Prostate gland (tissue), 2 donors: ENCODE results near the gene DISP3. TPM values are rescaled to one million over a fixed set of nuclear protein-coding genes. Genes with fewer than 3 reads are reported as not detected.

Experiments used
- DNase-seq: peaks from one replicate; pipeline ENCODE4 v3.0.0-alpha.2; 2019; ENCODE audit warnings: low spot score
- H3K27ac ChIP-seq, 2 donors: fragments of 200-600 bp; sonication (generic); 2 replicates each; pipeline ENCODE4 v1.5.1; 2017 to 2019
- H3K27me3 ChIP-seq: fragments of 200-600 bp; sonication (generic); replicated peaks from 2 replicates; pipeline ENCODE4 v1.5.1; 2019; ENCODE audit not compliant: insufficient read depth
- H3K36me3 ChIP-seq, 2 donors: fragments of 200-600 bp; sonication (generic); 1 replicate in 1 of 2; 2 replicates in 1 of 2; pipeline versions ENCODE4 v1.5.1 to v1.8.1; 2017 to 2019
- H3K4me1 ChIP-seq: fragments of 200-600 bp; sonication (generic); replicated peaks from 2 replicates; pipeline ENCODE4 v1.5.1; 2019
- H3K4me3 ChIP-seq, 2 donors: fragments of 200-600 bp; sonication (generic); 2 replicates each; pipeline ENCODE4 v1.5.1; 2017 to 2019
- H3K9me3 ChIP-seq: fragments of 200-600 bp; sonication (generic); 2 replicates; pipeline ENCODE4 v1.5.1; 2017
- CTCF ChIP-seq, 4 experiments: fragments of 200-600 bp in 2 of 4; fragments of 450-650 bp in 2 of 4; sonication (generic) in 2 of 4; IDR thresholded peaks; 1 replicate in 3 of 4; 2 replicates in 1 of 4; pipeline ENCODE4 v1.5.1; 2016 to 2019; ENCODE audit warnings: antibody characterized with exemption in 4 of 4, mild to moderate bottlenecking in 2 of 4, moderate library complexity in 2 of 4
- POLR2A ChIP-seq: fragments of 450-650 bp; IDR thresholded peaks from one replicate; pipeline ENCODE4 v1.6.1; 2016; ENCODE audit warnings: antibody characterized with exemption, mild to moderate bottlenecking
- POLR2AphosphoS5 ChIP-seq: sonication (generic); formaldehyde crosslinking; IDR thresholded peaks from one replicate; pipeline ENCODE4 v1.6.1; 2017; ENCODE audit warnings: antibody characterized with exemption
- WGBS: methylation state at CpG from one replicate; pipeline ENCODE4 v1.1.5; 2018; 5-methylcytosine and 5-hydroxymethylcytosine counted together
- intact Hi-C: fragments of 100-400 bp; cut with DNase I; formaldehyde crosslinking; loops from one replicate; pipeline ENCODE4 v1.14.2; 2022
- total RNA-seq, 2 donors: library from RNA; depleted of rRNA; stranded (reverse); fragments of >200 nt; gene quantifications; one replicate each; pipeline ENCODE4 v1.1.0, GENCODE V29; 2016

DISP3 gene
- total RNA-seq, 2 donors from 2014 or later: 0.80 to 1.7 TPM

- H3K4me1 ChIP-seq: no peaks in the 10 kb centered on the region
- H3K27me3 ChIP-seq: peaks cover 7% of the 10 kb centered on the region
- intact Hi-C loops: no loop called here
- H3K36me3 ChIP-seq: no peaks in the 10 kb centered on the region
- TF ChIP-seq CTCF (IDR thresholded peaks at IDR 0.05) (no peak), POLR2AphosphoS5 (no peak), POLR2A (no peak)
- 2% methylated on average over 48 of the region's 52 CpGs for WGBS
- no peak for DNase-seq
- peak overlapping the region; percentile 30 to 46 for H3K4me3 ChIP-seq
- no peaks in the 10 kb centered on the region for H3K9me3 ChIP-seq
- H3K27ac ChIP-seq: no peak overlapping the region
Observed at GRCh38 chr1:11479375-11479979, 522 bp downstream of the DISP3 start.

DNA sequence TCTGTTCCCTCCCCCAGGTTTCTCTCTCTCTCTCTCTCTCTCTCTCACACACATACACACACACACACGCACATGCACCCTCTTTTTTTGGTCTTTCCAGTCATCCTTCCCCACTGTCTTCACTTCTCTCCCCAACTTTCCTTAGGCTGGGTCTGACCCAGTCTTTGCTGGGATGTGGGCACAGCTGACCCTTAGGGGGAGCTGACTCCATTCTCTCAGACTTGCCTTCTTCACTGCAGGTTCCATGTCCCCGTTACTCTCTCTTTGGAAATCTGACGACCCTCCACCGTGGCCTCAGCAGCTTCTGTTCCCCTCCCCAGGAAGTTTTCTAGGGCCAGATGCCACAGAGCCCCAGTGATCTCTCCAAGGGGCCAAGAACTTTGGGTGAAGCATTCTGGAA lies 2.1 kb downstream of the DISP3 start:
- no peak for DNase-seq
- H3K27me3 ChIP-seq: peaks cover 7% of the 10 kb centered on the region
- H3K4me3 ChIP-seq: no peak overlapping the region
- no peaks in the 10 kb centered on the region for H3K9me3 ChIP-seq
- intact Hi-C loops: no loop called here
- no peak for TF ChIP-seq POLR2A
- no peak for TF ChIP-seq CTCF (IDR thresholded peaks at IDR 0.05)
- no peak for TF ChIP-seq POLR2AphosphoS5
- no peaks in the 10 kb centered on the region for H3K36me3 ChIP-seq
- WGBS: 31% methylated on average over 4 of the region's 4 CpGs
- no peaks in the 10 kb centered on the region for H3K4me1 ChIP-seq
- H3K27ac ChIP-seq: no peak overlapping the region

DNA sequence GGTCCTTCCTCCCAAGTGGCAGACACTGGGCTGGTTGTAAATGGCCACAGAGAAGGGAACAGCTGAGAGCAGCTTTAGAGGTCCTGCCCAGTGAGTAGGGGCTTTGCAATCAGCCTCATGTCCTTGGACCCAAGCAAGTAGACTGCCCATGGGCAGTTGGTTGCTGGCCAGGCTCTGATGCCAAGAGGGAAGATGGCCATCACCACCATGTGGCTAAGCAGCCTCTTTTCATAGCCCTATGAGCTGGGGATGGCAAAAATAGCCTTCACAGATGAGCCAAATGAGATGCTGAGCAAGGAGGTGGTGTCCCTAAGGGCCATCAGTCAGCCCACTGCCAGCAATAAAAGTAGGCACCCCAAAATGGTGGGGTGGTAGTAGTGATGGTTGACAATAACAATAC lies 3.2 kb downstream of the DISP3 start:
- Histone ChIP-seq H3K9me3 (no peaks in the 10 kb centered on the region), H3K27ac (no peak overlapping the region), H3K36me3 (no peaks in the 10 kb centered on the region), H3K27me3 (peaks cover 7% of the 10 kb centered on the region), H3K4me1 (no peaks in the 10 kb centered on the region), H3K4me3 (no peak overlapping the region)
- intact Hi-C loops: no loop called here
- TF ChIP-seq CTCF (IDR thresholded peaks at IDR 0.05) (no peak), POLR2A (no peak), POLR2AphosphoS5 (no peak)
- no peak for DNase-seq

GRCh38 chr1:11482701-11483479 lies 3.9 kb downstream of the DISP3 start:
- no peaks in the 10 kb centered on the region for H3K9me3 ChIP-seq
- 81% methylated on average over 18 of the region's 18 CpGs for WGBS
- no peak overlapping the region for H3K4me3 ChIP-seq
- intact Hi-C loops: no loop called here
- no peaks in the 10 kb centered on the region for H3K4me1 ChIP-seq
- H3K36me3 ChIP-seq: no peaks in the 10 kb centered on the region
- no peak overlapping the region for H3K27ac ChIP-seq
- no peak for DNase-seq
- no peak for TF ChIP-seq POLR2AphosphoS5
- TF ChIP-seq CTCF (IDR thresholded peaks at IDR 0.05): no peak
- TF ChIP-seq POLR2A: no peak
- peaks cover 6% of the 10 kb centered on the region for H3K27me3 ChIP-seq
